ENCODE data around the gene KLK1.

DNA sequence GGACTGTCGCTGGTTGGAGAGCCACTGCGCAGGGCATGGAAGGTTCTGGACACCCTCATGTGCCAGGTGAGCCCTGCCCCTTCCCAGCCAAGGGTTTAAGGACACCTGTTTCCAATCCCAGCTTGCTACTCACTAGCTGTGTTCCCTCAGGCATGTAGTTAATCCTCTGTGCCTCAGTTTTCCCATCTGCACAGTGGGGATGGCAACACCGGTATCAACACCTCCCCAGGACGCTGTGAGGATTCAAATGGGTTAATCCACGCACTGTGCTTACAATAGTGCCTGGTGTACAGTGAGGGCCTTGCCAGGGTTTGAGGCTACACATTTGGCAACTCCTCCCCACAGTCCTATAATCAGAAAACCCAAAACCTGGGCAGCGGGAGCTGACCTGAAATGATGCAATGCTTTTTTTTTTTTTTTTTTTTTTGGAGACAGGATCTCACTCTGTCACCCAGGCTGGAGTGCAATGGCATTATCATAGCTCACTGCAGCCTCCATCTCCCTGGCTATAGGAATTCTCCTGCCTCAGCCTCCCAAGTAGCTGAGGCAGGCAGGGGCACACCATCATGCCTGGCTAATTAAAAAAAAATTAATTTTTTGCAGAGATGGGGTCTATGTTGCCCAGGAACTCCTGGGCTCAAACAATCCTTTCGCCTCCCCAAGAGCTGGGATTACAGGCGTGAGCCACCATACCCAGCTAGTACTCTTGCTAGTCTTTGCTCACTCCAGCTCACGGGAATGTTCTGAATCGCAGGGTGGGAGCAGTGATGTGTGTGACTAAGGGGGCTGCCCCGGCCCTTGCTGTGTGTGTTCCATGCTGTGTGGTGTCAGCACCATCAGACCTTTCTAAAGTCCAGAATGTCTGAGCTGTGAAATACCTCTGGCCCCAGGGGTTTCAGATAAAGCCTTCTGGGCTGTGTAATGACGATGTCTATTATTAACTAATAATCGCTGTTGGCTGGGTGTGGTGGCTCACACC, 31.0 kb downstream of the KLK1 start:
- TF ChIP-seq EZH2 (IDR thresholded peaks at IDR 0.05; ENCODE audit: low read depth): no peak
- TF ChIP-seq, protein P1, sequence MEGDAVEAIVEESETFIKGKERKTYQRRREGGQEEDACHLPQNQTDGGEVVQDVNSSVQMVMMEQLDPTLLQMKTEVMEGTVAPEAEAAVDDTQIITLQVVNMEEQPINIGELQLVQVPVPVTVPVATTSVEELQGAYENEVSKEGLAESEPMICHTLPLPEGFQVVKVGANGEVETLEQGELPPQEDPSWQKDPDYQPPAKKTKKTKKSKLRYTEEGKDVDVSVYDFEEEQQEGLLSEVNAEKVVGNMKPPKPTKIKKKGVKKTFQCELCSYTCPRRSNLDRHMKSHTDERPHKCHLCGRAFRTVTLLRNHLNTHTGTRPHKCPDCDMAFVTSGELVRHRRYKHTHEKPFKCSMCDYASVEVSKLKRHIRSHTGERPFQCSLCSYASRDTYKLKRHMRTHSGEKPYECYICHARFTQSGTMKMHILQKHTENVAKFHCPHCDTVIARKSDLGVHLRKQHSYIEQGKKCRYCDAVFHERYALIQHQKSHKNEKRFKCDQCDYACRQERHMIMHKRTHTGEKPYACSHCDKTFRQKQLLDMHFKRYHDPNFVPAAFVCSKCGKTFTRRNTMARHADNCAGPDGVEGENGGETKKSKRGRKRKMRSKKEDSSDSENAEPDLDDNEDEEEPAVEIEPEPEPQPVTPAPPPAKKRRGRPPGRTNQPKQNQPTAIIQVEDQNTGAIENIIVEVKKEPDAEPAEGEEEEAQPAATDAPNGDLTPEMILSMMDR (conservative IDR thresholded peaks at IDR 0.05): no peak
